Measurements from ENCODE around the gene GPR15LG.
"Not testable (repeated sequence)": the region's sequence is repeated elsewhere in the genome, so short reads cannot be mapped to it uniquely, and the experiment has no call there.

DNA sequence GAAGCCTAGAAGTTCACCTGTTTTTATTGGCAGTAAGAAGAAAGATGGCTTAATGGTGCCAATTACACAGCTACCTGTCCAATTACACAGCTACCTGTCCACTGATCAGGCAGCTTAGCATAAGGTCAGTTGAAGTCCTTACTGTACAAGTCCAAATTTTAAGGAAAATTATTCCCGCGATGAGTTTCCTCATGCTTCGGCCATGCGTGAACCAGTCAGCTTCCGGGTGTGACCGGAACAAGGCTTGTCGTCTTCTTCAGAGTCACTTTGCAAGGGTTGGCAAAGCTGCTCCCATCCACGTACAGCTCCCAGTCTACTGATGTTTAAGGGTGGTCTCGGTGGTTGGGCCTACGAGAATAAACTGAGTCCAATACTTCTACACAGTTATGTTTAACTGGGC, 5.2 kb upstream of the GPR15LG start:
- TF ChIP-seq, protein P1, sequence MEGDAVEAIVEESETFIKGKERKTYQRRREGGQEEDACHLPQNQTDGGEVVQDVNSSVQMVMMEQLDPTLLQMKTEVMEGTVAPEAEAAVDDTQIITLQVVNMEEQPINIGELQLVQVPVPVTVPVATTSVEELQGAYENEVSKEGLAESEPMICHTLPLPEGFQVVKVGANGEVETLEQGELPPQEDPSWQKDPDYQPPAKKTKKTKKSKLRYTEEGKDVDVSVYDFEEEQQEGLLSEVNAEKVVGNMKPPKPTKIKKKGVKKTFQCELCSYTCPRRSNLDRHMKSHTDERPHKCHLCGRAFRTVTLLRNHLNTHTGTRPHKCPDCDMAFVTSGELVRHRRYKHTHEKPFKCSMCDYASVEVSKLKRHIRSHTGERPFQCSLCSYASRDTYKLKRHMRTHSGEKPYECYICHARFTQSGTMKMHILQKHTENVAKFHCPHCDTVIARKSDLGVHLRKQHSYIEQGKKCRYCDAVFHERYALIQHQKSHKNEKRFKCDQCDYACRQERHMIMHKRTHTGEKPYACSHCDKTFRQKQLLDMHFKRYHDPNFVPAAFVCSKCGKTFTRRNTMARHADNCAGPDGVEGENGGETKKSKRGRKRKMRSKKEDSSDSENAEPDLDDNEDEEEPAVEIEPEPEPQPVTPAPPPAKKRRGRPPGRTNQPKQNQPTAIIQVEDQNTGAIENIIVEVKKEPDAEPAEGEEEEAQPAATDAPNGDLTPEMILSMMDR (tag by site-specific recombination; IDR thresholded peaks at IDR 0.05): not testable (repeated sequence)
- not testable (repeated sequence) for TF ChIP-seq ZNF19 (tag by site-specific recombination; IDR thresholded peaks at IDR 0.05; ENCODE audit: low read depth)
- TF ChIP-seq, protein P2, sequence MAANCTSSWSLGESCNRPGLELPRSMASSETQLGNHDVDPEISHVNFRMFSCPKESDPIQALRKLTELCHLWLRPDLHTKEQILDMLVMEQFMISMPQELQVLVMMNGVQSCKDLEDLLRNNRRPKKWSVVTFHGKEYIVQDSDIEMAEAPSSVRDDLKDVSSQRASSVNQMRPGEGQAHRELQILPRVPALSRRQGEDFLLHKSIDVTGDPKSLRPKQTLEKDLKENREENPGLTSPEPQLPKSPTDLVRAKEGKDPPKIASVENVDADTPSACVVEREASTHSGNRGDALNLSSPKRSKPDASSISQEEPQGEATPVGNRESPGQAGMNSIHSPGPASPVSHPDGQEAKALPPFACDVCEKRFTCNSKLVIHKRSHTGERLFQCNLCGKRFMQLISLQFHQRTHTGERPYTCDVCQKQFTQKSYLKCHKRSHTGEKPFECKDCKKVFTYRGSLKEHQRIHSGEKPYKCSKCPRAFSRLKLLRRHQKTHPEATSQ (tag by site-specific recombination; IDR thresholded peaks at IDR 0.05): not testable (repeated sequence)
- TF ChIP-seq, protein P3, sequence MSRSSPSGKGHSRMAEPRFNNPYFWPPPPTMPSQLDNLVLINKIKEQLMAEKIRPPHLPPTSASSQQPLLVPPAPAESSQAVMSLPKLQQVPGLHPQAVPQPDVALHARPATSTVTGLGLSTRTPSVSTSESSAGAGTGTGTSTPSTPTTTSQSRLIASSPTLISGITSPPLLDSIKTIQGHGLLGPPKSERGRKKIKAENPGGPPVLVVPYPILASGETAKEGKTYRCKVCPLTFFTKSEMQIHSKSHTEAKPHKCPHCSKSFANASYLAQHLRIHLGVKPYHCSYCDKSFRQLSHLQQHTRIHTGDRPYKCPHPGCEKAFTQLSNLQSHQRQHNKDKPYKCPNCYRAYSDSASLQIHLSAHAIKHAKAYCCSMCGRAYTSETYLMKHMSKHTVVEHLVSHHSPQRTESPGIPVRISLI (tag by site-specific recombination; IDR thresholded peaks at IDR 0.05): not testable (repeated sequence)
- TF ChIP-seq, protein P4, sequence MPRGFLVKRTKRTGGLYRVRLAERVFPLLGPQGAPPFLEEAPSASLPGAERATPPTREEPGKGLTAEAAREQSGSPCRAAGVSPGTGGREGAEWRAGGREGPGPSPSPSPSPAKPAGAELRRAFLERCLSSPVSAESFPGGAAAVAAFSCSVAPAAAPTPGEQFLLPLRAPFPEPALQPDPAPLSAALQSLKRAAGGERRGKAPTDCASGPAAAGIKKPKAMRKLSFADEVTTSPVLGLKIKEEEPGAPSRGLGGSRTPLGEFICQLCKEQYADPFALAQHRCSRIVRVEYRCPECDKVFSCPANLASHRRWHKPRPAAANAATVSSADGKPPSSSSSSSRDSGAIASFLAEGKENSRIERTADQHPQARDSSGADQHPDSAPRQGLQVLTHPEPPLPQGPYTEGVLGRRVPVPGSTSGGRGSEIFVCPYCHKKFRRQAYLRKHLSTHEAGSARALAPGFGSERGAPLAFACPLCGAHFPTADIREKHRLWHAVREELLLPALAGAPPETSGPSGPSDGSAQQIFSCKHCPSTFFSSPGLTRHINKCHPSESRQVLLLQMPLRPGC (tag by site-specific recombination; IDR thresholded peaks at IDR 0.05): not testable (repeated sequence)
- TF ChIP-seq, protein P5, sequence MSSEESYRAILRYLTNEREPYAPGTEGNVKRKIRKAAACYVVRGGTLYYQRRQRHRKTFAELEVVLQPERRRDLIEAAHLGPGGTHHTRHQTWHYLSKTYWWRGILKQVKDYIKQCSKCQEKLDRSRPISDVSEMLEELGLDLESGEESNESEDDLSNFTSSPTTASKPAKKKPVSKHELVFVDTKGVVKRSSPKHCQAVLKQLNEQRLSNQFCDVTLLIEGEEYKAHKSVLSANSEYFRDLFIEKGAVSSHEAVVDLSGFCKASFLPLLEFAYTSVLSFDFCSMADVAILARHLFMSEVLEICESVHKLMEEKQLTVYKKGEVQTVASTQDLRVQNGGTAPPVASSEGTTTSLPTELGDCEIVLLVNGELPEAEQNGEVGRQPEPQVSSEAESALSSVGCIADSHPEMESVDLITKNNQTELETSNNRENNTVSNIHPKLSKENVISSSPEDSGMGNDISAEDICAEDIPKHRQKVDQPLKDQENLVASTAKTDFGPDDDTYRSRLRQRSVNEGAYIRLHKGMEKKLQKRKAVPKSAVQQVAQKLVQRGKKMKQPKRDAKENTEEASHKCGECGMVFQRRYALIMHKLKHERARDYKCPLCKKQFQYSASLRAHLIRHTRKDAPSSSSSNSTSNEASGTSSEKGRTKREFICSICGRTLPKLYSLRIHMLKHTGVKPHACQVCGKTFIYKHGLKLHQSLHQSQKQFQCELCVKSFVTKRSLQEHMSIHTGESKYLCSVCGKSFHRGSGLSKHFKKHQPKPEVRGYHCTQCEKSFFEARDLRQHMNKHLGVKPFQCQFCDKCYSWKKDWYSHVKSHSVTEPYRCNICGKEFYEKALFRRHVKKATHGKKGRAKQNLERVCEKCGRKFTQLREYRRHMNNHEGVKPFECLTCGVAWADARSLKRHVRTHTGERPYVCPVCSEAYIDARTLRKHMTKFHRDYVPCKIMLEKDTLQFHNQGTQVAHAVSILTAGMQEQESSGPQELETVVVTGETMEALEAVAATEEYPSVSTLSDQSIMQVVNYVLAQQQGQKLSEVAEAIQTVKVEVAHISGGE (tag by site-specific recombination; conservative IDR thresholded peaks at IDR 0.05; ENCODE audit: low read depth): not testable (repeated sequence)

Measured in HEK293 (cell line).